ENCODE measurements around the gene OBSCN.

Gene OBSCN

GRCh38 chr1:228333739-228334115 lies 125.9 kb downstream of the OBSCN start:
- ATAC-seq, result no peak

GRCh38 chr1:228334226-228334935 lies 126.5 kb downstream of the OBSCN start:
- no peak for ATAC-seq

- no peak for ATAC-seq
Measured at GRCh38 chr1:228334954-228335353, 127.1 kb downstream of the OBSCN start.

- ATAC-seq, result no peak
Measured at GRCh38 chr1:228335406-228336307, 127.8 kb downstream of the OBSCN start.

- ATAC-seq, result no peak
Measured at GRCh38 chr1:228336308-228337030, 128.6 kb downstream of the OBSCN start.

- ATAC-seq, result no peak
Measured at GRCh38 chr1:228337031-228337564, 129.3 kb downstream of the OBSCN start.

- no peak for ATAC-seq
Measured at GRCh38 chr1:228337711-228338520, 130.1 kb downstream of the OBSCN start.

- ATAC-seq, result no peak
Measured at GRCh38 chr1:228338521-228339051, 130.7 kb downstream of the OBSCN start.

- no peak for ATAC-seq
Measured at GRCh38 chr1:228339059-228339704, 131.3 kb downstream of the OBSCN start.

GRCh38 chr1:228339766-228340685 lies 132.2 kb downstream of the OBSCN start:
- ATAC-seq, result no peak

GRCh38 chr1:228340686-228341449 lies 133.0 kb downstream of the OBSCN start:
- no peak for ATAC-seq

GRCh38 chr1:228341450-228341813 lies 133.6 kb downstream of the OBSCN start:
- no peak for ATAC-seq

- ATAC-seq, result no peak
Measured at GRCh38 chr1:228341814-228342626, 134.2 kb downstream of the OBSCN start.

GRCh38 chr1:228342627-228343190 lies 134.9 kb downstream of the OBSCN start:
- ATAC-seq, result no peak

GRCh38 chr1:228343191-228343661 lies 135.4 kb downstream of the OBSCN start:
- no peak for ATAC-seq

- no peak for ATAC-seq
Measured at GRCh38 chr1:228344631-228345072, 136.8 kb downstream of the OBSCN start.

GRCh38 chr1:228345201-228345930 lies 137.5 kb downstream of the OBSCN start:
- no peak for ATAC-seq
